Activated CD4-positive, CD25-positive, alpha-beta regulatory T cell treated with anti-CD3 and anti-CD28 coated beads, Interleukin-2, amount 50 U/mL, for 24 hours (primary cell): ENCODE measurements around the gene SAMD8.
A peak's percentile ranks its signal among the peaks of the same experiment; 100 is the strongest.
"Not testable (repeated sequence)": the region's sequence is repeated elsewhere in the genome, so short reads cannot be mapped to it uniquely, and the experiment has no call there.

ENCODE experiments used
- ATAC-seq, 2 donors: fragments of 150-1000 bp; cut with Tn5 transposase; one replicate each; pipeline ENCODE4 v1.10.0; 2021; ENCODE audit warnings: mild to moderate bottlenecking in 1 of 2, moderate library complexity in 1 of 2

The SAMD8 gene

DNA sequence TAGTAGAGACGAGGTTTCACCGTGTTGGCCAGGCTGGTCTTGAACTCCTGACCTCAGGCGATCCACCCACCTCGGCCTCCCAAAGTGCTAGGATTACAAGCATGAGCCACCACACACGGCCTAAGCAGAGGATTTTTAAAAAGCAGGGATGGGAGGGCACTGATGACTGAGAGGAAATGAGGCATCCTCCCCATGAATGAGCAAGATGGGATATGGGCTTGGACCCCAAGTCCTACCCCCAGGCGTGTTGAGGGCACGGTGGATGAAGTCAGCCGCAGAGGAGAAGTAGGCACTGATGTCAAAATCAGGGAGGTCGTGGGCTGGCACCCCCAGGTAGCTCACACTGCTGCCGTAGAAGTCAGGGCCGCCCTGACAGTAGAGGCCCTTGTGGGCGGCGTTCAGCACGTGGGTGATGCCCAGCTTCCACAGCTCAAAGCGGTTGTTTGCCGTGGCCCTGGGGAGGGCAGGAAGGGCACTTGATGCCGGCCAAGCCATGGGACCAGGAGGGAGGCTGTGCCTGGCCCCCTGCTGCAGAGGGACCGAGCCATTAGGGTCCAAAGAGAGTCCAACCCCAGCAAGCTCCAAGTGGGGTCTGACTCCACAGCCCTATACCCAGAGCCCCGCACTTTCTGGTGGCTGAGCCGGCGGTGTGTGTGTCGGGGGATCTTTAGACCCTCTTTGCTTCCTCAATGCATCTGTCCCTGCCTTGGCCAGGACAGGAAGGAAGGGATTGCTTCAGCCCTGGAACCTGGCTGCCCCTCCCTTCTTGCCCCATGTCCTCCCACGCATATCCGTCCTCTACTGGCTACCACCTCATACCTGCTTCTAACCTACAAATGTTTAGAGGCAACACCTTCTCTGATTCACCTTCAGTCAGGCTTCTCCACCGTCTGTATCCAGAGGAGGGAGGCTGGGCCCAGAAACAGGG lies 3.4 kb upstream of the SAMD8 start:
- no peak for ATAC-seq

DNA sequence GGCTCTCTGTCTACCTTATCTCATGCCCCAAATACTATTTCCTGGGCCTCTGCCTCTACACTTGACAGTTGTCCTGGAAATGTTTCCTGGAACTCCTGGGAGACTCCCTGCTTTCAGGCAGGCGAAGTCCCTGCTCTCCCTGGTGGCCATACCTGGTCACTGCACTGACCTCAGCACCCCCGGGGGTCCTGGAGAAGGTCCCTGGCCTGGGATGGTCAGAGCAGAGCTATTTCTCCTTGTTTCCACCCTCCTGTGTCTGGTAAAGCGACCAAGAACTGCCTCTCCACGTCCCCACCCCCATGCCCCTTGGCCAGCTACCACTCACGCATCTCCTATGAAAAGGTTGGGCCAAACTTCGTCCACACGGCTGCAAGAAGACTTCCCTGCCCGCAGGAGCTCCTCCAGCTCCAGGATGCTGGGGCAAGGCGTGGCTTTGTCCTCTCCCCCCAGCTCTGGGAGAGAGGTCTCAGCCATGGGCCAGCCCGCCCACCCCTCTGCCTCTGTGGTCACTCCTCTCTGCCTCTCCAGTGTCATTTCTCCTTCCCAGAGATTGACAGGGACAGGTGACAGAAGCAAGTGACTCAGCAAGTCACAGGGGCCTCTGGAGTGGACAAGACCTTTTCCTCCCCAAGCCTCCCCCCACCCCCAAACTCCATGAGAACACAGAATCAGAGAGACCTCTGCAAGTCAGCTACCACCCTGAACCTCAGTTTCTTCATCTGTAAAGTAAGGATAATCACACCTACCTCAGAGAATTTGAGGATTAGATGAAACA lies 2.6 kb upstream of the SAMD8 start:
- ATAC-seq, result no peak

DNA sequence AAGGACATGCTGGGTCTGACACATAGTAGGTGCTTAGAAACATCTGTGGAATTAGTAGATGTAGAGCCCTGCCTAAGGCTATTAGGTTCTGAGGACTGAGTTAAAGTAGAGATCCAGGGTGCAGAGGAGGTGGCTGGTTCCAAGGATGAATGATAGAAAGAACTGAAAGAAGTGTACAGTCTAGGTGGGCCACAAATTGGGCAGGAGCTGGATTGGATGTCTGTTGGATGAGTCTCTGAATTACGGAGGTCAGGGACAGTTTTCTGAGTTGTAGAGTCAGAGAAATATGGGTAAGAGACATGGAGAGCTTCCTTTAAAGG lies 2.0 kb upstream of the SAMD8 start:
- no peak for ATAC-seq

DNA sequence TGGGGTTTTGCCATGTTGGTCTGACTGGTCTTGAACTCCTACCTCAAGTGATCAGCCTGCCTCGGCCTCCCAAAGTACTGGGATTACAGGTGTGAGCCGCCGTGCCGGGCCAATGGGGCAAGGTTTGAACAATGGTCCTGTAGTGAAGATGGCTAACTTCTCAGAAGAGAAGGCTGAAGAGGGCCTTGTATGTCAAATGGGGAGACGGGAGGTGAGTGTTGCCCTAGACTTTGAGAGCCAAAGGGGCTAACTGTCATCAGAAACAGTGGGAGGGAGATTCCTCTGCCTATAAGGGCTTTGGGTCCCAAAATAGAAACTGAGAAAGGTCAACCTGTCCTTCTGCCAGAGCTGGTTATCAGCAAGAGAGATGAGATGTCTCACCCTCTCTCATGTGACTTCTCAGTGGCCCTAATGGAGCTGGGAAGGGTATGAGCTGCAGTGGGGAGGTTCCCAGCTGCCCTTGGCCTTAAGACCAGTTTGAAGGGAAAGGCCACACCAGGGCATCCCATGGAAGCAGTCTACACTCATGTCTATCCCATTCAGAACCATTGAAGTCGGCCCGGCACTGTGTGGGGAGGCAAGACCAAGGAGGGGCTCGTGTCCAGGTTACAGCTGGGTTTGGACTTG lies 1.3 kb upstream of the SAMD8 start:
- no peak for ATAC-seq

DNA sequence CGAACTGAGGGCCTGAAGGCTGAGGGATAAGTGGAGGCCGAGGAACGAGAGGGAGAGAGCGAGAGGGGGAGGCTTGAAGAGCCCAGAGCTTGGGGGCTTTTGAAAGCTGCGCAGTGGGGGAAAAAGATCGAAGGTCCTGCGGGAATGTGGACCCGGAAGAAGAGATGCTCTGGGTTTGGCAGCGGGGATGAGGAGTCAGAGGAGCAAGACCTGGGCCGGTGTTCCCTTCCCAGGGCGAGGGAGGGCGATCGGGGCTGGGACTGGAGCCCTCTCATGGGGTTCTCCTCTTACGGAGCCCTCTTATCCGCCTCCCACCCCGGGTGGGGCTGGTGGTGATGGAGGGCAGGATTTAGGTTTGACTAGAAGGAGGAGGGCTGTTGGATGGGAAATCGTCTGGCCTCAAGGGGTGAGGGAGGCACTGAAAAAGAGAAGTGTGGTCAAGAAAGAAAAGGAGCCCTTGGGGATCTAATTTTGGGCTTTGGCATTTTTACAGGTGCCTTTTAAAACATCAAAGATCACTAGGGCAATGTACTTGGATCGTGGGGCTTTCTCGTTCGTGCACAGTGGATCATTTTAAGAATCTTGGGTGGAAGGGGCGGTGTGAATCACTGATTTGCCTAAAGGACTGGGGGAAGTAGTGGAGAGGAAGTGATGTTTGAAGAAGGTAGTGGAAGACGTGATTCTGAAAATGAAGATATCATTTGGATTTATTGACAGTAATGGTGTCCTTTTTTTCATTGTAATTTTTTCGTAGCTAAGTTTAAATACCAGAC lies 637 bp downstream of the SAMD8 start:
- peak; percentile 19 to 37 for ATAC-seq

DNA sequence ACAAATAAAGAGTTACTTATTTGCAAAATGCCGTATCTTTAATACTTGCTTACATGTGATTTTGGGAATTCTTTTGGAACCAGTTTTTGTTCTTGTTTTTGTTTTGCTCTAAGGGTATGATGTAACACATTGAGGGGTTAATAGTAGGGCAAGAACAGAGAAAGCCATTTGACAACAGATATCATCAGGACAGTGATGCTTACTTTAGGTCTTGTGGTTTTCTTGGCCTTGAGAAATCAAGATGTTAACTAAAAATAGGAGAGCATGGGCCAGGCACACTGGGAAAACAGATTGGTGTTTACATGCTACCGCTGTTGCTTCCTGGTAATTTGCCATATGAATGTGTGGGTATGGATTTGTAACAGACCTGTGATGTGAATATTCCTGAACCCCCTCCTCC lies 3.7 kb downstream of the SAMD8 start:
- no peak for ATAC-seq

DNA sequence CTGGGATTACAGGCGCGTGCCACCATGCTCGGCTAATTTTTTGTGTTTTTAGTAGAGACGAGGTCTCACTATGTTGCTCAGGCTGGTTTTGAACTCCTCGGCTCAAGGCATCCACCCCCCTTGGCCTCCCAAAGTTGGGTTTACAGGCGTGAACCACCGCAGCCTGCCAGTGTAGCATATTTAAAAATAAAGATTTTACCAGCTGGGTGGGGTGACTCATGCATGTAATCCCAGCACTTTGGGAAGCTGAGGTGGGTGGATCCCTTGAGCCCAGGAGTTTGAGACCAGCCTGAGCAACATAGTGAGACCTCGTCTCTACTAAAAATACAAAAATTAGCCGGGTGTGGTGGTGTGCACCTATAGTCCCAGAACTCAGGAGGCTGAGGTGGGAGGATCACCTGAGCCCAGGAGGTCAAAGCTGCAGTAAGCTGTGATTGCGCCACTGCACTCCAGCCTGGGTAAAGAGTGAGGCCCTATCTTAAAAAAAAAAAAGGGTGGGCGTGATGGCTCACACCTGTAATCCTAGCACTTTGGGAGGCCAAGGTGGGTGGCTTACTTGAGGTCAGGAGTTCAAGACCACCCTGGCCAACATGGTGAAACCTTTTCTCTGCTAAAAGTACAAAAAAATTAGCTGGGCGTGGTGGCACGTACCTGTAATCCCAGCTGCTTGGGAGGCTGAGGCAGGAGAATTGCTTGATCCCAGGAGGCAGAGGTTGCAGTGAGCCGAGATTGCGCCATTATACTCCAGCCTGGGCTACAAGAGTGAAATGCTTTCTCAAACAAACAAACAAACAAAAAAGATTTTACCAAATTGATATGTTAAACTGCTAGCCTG lies 5.7 kb downstream of the SAMD8 start:
- not testable (repeated sequence) for ATAC-seq

DNA sequence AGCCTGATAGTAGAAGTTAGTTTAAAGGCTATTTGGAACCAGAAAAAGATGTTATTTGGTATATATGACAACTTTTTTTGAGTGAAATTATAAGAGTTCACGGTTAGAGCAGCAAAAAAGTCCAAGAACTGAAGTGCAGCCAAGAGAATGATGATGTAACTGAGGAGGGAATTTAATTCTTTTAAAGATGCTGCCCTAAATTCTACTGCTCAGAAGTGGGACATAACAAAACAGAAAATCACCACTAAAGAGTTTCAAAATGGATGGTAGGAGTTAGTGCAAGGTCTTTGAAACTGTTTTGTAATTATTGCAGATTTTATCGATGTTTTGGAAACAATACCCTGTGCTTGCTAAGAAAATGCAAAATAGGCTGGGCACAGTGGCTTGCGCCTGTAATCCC lies 6.5 kb downstream of the SAMD8 start:
- no peak for ATAC-seq

DNA sequence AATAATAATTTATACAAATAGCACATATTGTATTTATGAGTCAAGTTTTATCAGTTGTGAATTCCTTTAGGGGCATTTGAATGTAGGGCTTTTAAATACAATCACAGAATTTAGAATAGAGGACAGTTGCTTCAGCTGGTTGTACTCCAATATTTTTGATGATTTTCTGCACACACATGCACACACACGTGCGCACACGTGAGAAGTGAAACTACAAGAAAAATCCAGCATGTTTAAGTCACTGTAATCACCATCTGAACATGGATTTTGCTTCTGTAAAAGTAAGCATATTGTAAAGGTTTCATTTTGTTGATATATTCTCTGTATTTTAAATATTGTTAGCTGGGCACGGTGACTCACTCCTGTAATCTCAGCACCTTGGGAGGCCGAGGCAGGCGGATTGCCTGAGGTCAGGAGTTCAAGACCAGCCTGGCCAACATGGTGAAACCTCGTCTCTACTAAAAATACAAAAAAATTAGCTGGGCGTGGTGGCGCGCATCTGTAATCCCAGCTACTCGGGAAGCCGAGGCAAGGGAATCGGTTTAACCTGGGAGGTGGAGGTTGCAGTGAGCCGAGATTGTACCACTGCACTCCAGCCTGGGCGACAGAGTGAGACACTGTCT lies 8.1 kb downstream of the SAMD8 start:
- ATAC-seq, result not testable (repeated sequence)

DNA sequence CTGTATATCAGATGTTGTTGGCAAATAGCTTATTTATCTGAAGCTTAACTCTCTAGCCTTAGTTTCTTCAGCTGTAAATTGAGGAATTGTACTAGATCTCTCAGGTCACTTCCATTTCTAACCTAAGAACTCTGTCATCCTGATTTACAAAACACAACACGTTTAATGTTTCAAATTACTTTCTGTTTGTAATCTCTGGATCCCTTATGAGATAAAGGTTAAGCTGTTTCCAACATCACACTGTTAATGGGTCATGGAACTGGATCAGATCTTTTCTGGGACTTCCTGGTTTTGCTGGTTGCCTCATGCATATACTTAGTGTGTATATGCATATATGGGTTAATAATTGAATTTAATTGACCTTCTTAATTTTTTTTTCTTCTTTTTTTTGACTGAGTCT lies 9.9 kb downstream of the SAMD8 start:
- no peak for ATAC-seq

DNA sequence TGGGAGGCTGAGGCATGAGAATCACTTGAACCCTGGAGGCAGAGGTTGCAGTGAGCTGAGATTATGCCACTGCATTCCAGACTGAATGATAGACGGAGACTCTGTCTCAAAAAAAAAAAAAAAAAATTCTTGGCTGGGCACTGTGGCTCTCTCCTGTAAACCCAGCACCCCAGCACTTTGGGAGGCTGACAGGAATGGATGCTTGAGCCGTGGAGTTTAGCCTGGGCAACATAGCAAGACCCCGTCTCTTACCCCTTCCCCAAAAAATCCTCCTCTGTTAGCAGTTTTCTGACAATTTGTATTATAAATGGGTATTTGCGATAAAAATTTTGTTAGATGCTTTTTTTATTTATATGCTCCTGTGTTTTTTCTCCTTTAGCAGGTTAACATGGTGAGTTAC lies 11.0 kb downstream of the SAMD8 start:
- ATAC-seq, result no peak

DNA sequence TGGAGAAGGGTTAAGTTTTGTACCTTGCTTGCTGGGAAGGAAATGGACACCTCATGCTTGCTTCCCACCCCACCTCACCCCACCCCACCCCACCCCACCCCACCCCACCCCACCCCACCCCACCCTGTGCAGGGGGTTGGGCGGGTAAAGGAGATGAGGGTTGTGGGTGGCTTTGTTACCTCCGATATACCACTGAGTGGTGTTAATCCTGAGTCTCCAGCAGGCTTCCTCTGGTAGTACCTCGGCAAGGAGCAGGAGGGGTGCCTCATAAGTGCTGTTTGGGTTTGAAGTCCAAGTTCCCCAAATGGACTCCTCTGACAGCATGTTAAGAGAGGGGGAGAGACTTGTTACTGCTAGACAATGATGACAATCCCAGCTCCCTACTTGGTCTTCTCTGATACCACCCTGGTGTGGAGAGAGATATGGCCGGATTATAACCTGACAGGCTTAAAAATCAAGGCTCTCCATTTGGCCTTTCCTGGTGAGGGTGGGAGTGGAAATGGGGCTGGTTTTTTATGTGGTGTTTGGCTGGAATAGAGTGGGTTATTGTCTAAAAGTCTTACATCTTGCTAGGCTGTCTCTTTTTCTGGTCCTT lies 11.7 kb downstream of the SAMD8 start:
- ATAC-seq, result no peak

DNA sequence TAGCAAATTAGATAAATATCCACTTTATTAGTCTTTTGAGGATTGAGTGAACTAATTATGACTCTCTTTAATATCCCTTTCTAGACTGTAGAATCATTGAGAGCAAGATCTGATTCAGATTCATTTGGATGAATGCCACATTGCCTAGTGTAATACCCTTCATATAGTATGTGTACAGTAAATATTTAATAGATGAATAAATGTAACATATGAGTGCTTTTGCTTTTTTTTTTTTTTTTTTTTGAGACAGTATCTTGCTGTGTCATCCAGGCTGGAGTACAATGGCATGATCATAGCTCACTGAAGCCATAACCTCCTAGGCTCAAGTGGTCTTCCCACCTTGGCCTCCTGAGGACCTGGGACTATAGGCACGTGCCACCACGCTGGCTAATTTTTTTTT lies 14.8 kb downstream of the SAMD8 start:
- ATAC-seq, result no peak

DNA sequence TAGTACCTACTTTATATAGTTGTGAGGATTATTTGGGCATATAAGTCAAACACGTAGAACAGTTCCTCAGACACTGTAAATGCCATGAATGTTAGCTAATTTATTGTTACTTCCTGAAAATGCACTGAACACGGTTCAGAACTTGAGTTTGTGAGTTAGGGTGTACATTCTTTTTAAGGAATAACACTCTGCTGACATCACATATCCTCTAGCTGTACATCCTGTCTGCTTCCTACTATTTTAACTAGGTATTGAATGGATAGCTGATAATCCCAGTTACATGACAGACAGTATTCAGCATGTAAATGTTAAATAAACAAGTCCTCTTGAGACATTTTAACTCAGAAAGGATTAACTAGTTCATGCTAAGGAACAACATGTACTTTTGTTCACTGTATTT lies 16.0 kb downstream of the SAMD8 start:
- no peak for ATAC-seq

DNA sequence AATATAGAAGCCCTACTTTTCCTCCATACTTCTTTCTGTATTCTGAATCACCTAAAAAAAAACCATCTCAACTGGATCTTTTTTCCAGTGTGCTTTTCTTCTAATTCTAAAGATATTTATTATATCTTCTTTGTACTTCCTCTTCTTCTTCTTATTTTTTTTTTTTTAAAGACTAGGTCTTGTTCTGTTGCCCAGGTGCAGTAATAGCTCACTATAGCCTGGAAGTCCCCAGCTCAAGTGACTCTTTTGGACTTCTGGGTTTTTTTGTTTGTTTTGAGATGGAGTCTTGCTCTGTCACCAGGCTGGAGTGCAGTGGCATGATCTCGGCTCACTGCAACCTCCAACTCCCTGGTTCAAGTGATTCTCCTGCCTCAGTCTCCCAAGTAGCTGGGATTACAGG lies 17.5 kb downstream of the SAMD8 start:
- ATAC-seq, result not testable (repeated sequence)

DNA sequence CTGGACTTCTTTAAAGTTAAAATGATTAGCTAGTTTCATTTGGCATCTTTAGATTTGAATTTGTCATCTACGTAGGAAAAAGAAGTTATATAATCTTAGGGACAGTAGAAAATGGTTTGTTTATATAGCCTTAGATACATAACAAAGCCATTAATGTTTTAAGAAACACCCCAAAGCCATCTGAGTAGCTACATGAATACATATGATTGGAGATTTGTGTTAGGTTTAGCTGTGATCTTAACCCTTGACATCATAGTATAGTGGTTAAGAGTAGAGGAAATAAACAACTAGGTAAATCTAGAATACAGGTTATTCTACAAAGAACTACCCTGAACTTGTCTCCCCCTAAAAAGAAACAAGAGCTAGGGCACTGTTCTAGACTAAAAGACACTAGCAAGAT lies 18.1 kb downstream of the SAMD8 start:
- no peak for ATAC-seq

DNA sequence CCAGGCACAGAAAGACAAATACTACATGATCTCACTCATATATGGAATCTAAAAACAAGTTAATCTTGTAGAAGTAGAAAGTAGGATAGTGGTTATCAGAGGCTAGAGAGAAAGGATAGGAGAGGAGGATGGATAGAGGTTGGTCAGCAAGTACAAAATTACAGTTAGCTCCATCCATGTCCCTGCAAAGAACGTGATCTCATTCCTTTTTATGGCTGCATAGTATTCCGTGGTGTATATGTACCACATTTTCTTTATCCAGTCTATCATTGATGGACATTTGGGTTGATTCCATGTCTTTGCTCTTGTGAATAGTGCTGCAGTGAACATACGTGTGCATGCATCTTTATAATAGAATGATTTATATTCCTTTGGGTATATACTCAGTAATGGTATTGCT lies 22.2 kb downstream of the SAMD8 start:
- ATAC-seq, result not testable (repeated sequence)

DNA sequence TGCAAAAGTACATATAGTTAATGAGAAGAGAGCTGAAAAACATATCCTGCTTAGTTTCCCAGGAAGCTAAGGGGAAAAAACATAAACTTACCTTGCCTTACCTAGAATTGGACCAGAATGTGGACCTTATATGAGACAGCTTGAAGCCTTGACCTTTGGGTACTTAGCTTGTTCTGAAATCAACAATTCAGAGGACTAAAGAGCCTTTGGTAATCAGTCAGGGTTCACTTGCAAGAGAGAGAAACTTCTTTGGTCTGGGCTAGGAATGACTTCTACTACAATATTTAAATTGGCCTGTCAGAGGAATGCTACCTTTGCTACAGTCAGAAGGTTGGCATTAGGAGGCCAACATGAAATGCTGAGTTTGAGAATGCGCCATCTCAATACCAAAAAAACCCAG lies 24.9 kb downstream of the SAMD8 start:
- ATAC-seq, result no peak

DNA sequence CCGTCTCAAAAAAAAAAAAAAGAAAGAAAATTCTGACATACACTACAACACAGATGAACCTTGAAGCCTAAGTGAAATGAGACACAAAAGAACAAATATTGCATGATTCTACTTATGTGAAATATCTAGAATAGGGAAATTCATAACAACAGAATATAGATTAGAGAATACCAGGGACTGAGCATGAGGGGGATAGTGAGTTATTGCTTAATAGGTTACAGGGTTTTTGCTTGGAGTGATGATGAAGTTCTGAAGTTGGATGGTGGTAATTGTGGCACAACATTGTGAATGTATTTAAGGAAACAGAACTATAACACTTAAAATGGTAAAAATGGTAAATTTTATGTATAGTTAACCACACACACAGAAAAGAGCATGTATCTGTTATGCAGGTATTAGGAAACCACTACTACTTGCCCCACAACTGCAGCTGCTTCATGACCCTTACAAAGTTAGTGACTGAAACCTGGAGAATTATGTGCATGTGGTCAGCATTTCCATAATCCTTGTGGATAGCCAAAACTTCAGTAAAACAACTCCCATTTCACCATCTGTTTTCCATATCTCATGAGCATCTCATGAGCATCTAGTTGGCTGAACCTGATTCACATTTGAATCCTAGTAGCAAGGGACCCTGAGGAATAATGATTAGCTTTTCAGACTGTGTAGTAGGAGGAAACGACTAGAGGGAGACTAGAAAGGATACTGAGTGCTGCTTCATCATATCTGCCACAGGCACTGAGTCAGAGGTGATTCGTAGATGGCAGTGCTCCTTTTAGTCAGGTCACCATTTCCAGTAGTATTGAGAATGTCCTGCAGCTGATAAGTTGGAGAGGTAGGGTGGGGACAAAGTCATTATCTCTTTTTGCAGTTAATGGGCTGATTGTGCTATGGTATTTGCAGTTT lies 26.3 kb downstream of the SAMD8 start:
- ATAC-seq, result peak; percentile 98 to 99

DNA sequence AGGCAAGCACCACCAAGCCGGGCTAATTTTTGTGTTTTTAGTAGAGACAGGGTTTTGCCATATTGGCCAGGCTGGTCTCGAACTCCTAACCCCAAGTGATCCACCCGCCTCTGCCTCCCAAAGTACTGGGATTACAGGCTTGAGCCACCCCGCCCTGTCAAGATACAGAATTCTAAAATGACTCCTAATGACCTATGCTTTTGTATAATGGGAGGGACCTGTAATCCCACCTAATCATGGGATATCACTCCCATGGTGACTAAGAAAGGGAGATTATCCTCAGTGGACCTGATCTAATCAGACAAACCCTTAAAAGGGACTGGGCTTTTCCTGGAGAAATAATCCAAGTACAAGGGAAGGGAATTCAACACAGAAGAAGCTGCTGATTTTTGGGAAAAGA lies 28.8 kb downstream of the SAMD8 start:
- no peak for ATAC-seq
